ENCODE results near the gene MACROD1.

GRCh38 chr11:64113462-64113780, 52.5 kb downstream of the MACROD1 start:
- TF ChIP-seq USF2 (IDR thresholded peaks at IDR 0.05; ENCODE audit: borderline replicate concordance, low read depth, low read length) = no peak
- no peak for TF ChIP-seq CTCF (IDR thresholded peaks at IDR 0.05 in 2 of 3, conservative IDR thresholded peaks at IDR 0.05 in 1 of 3; ENCODE audit: control insufficient read depth in 2 of 3, extremely low read depth in 1 of 3, insufficient read depth in 1 of 3, low read depth in 3 of 3, low read length in 3 of 3)
- no peak for TF ChIP-seq CHD2 (IDR thresholded peaks at IDR 0.05; ENCODE audit: borderline replicate concordance, low read depth, low read length)
- TF ChIP-seq IRF4 (IDR thresholded peaks at IDR 0.05; ENCODE audit: low read depth, low read length) = no peak
- no peak for TF ChIP-seq CREB1 (IDR thresholded peaks at IDR 0.05; ENCODE audit: low read depth)
- no peak for TF ChIP-seq PBX3 (IDR thresholded peaks at IDR 0.05; ENCODE audit: insufficient replicate concordance, low read depth, low read length)
- TF ChIP-seq ZBTB11 (CRISPR knock-in tag; IDR thresholded peaks at IDR 0.05) = no peak
- no peak for TF ChIP-seq SUPT20H (IDR thresholded peaks at IDR 0.05; ENCODE audit: borderline replicate concordance, control insufficient read depth, low read depth, low read length)
- no peak for TF ChIP-seq POLR2A (IDR thresholded peaks at IDR 0.05; ENCODE audit: low read depth, low read length)
- TF ChIP-seq EGR1 (IDR thresholded peaks at IDR 0.05; ENCODE audit: borderline replicate concordance in 1 of 2, low read depth in 2 of 2, low read length in 2 of 2) = no peak
- no peak for TF ChIP-seq NR2C1 (IDR thresholded peaks at IDR 0.05)
- TF ChIP-seq SPI1 (IDR thresholded peaks at IDR 0.05; ENCODE audit: borderline replicate concordance, insufficient read depth, low read depth, low read length) = no peak

Data from GM12878 (cell line).